Testis (tissue), 3 donors: ENCODE data around the gene FAM107B. TPM values are rescaled to one million over a fixed set of nuclear protein-coding genes. Genes with fewer than 3 reads are reported as not detected.

Experiments
- DNase-seq: peaks from one replicate; pipeline ENCODE4 v3.0.0-alpha.2; 2019
- H3K27ac ChIP-seq, 2 donors: fragments of 200-600 bp; sonication (generic); one replicate each; pipeline ENCODE4 v1.5.1; 2019
- H3K27me3 ChIP-seq: fragments of 200-600 bp; sonication (generic); one replicate; pipeline ENCODE4 v1.5.1; 2019
- H3K36me3 ChIP-seq: fragments of 200-600 bp; sonication (generic); one replicate; pipeline ENCODE4 v1.5.1; 2017; ENCODE audit warnings: low read depth; ENCODE audit errors: missing control alignments
- H3K4me1 ChIP-seq: fragments of 200-600 bp; sonication (generic); one replicate; pipeline ENCODE4 v1.5.1; 2019
- H3K4me3 ChIP-seq, 2 donors: fragments of 200-600 bp; sonication (generic); one replicate each; pipeline ENCODE4 v1.5.1; 2017 to 2019
- H3K9me3 ChIP-seq: fragments of 200-600 bp; sonication (generic); one replicate; pipeline ENCODE4 v1.5.1; 2017
- POLR2A ChIP-seq: fragments of 450-650 bp; IDR thresholded peaks from one replicate; pipeline ENCODE4 v1.6.1; 2017; ENCODE audit warnings: antibody characterized with exemption, mild to moderate bottlenecking, moderate library complexity
- WGBS, 2 donors: methylation state at CpG; one replicate each; pipeline ENCODE4 v1.1.5; 2018; 5-methylcytosine and 5-hydroxymethylcytosine counted together
- intact Hi-C: fragments of 100-400 bp; cut with DNase I; formaldehyde crosslinking; loops from one replicate; pipeline ENCODE4 v1.15.1; 2023; ENCODE audit warnings: low total_unique reads
- polyA plus RNA-seq: library from polyadenylated mRNA; stranded (reverse); fragments of 350-450 nt; fragmentation: Illumina TruSeq; extraction: RNeasy Lipid Tissue Mini Kit (QIAGEN cat#74804); gene quantifications from one replicate; pipeline ENCODE4 v1.2.3, GENCODE V29; 2014; ENCODE audit warnings: low read depth, low replicate concordance; ENCODE audit not compliant: insufficient read depth
- total RNA-seq, 2 donors: library from RNA; depleted of rRNA; stranded (reverse); fragments of >200 nt; gene quantifications; one replicate each; pipeline ENCODE4 v1.2.3, GENCODE V29; 2016
- TF ChIP-seq, protein P1 (sequence below), 3 experiments: fragments of 450-650 bp in 2 of 3; fragments of 200-600 bp in 1 of 3; sonication (generic) in 1 of 3; IDR thresholded peaks; one replicate each; pipeline ENCODE4 v1.5.1; 2016 to 2019; ENCODE audit warnings: antibody characterized with exemption in 3 of 3, mild to moderate bottlenecking in 2 of 3, moderate library complexity in 1 of 3

Gene FAM107B
- total and polyA plus RNA-seq, 3 donors from 2014 or later, result 71.7 to 89.5 (median 82.8) TPM

DNA sequence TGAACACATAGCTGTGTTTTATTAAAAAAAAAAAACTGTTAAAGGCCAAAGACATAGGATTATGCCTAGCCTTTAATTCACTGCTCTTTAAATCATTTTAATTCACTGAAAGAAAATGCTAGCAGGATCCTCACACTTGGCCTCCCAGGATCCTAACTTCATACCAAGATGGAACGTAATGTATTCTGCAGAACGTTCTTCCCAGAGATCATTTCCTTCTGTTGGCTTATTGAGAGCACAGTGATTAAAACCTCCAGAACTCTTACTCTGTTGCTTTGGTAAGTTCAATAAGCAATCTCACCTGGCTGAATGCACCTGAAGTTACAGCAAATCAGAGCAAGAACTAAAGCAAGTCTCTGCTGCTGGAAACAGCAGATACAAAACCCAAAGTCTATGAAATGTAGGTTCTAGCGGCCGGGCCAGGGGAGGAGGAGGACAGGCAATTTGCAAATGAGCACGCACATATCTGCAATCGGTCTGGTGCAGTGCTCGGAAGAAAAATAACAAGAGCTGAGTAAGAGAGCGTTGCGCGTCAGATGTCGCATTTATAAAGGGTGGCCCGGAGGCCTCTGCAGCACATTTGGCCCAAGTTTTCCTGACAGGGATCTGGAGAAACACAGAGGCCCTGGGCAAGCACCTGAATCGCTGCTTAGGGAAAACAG lies 193.9 kb downstream of the FAM107B start:
- no peak overlapping the region for H3K4me3 ChIP-seq
- intact Hi-C loops, result no loop called here
- no peak for TF ChIP-seq POLR2A
- TF ChIP-seq, protein P1, sequence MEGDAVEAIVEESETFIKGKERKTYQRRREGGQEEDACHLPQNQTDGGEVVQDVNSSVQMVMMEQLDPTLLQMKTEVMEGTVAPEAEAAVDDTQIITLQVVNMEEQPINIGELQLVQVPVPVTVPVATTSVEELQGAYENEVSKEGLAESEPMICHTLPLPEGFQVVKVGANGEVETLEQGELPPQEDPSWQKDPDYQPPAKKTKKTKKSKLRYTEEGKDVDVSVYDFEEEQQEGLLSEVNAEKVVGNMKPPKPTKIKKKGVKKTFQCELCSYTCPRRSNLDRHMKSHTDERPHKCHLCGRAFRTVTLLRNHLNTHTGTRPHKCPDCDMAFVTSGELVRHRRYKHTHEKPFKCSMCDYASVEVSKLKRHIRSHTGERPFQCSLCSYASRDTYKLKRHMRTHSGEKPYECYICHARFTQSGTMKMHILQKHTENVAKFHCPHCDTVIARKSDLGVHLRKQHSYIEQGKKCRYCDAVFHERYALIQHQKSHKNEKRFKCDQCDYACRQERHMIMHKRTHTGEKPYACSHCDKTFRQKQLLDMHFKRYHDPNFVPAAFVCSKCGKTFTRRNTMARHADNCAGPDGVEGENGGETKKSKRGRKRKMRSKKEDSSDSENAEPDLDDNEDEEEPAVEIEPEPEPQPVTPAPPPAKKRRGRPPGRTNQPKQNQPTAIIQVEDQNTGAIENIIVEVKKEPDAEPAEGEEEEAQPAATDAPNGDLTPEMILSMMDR (IDR thresholded peaks at IDR 0.05), result no peak
- no peaks in the 10 kb centered on the region for H3K36me3 ChIP-seq
- H3K4me1 ChIP-seq, result peaks cover 8% of the 10 kb centered on the region
- H3K27ac ChIP-seq, result peak overlapping the region; percentile 33 to 38
- WGBS, 2 donors, result 60 to 66% methylated on average over 13 of the region's 13 CpGs
- DNase-seq, result no peak
- no peaks in the 10 kb centered on the region for H3K27me3 ChIP-seq
- no peaks in the 10 kb centered on the region for H3K9me3 ChIP-seq

DNA sequence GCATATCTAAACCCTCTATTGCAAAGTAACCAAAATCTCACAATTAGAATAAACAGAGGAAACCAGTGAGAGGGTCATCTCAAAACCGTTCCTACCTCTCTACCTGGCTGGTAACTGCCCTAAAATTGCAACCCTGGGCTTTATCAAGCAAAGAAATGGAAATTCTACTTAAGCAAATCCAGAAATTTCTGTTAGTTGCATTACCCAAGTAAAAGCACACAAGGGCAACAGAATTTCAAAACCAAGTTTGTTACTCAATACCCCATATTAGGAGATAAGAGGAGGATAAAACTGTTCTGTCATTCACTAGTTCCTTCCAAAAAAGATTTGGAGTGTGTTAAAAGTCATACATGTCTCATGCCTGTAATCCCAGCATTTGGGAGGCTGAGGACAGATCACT lies 195.3 kb downstream of the FAM107B start:
- Histone ChIP-seq H3K4me3 (no peak overlapping the region), H3K27ac (peak overlapping the region in 1 of 2 donors; percentile 38), H3K9me3 (no peaks in the 10 kb centered on the region), H3K27me3 (no peaks in the 10 kb centered on the region), H3K36me3 (no peaks in the 10 kb centered on the region), H3K4me1 (peaks cover 8% of the 10 kb centered on the region)
- 91 to 92% methylated on average over 1 of the region's 1 CpG for WGBS, 2 donors
- intact Hi-C loops, result no loop called here
- TF ChIP-seq, protein P1 (IDR thresholded peaks at IDR 0.05), result no peak
- TF ChIP-seq POLR2A, result no peak
- no peak for DNase-seq

DNA sequence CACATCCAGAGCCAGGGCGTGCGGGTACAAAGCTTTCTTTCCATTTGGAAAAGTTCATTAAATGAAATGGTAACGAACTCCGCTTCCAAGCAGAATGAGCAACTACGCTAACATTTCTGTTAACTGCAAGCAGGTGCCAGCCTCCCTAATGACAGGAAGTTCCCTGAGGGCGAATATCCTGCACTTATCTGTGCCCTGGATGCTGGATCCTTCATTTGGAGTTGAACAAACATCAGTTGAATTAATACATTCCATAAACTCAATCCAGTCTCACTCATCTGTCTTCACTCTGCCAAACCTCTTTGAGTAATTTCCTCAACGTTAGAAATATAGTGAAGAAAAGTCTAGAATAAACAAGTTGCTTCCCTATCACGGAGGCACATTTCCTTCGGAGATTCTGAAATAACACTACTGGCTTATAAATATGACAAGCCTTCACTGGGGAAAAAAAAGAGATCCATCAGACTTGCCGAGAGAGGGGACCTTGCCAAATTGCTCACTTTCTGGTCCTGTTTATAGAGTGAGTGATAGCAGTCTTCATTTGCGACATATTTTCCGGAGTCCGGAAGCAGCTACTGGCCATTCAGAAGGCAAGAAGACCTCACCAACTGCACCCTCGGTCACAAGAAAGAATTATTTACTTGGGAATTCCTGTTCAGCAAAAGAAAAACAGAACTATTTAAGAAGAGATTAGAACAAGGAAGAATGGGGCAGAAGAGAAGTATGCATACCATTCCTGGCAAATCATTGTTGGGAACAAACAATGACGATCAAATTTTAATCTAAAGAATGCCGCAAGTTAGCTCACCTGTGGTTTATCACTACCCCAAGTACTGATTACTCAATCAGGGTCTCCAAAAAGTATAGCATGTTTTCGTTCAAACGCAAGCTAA lies 196.4 kb downstream of the FAM107B start:
- Histone ChIP-seq H3K4me1 (peaks cover 8% of the 10 kb centered on the region), H3K36me3 (no peaks in the 10 kb centered on the region), H3K4me3 (no peak overlapping the region), H3K27me3 (no peaks in the 10 kb centered on the region), H3K27ac (peak overlapping the region in 1 of 2 donors; percentile 38), H3K9me3 (no peaks in the 10 kb centered on the region)
- TF ChIP-seq POLR2A, result no peak
- TF ChIP-seq, protein P1 (IDR thresholded peaks at IDR 0.05), result no peak
- 82 to 84% methylated on average over 18 of the region's 18 CpGs for whole genome bisulfite sequencing, 2 donors
- intact Hi-C loops, result no loop called here
- DNase-seq, result no peak

DNA sequence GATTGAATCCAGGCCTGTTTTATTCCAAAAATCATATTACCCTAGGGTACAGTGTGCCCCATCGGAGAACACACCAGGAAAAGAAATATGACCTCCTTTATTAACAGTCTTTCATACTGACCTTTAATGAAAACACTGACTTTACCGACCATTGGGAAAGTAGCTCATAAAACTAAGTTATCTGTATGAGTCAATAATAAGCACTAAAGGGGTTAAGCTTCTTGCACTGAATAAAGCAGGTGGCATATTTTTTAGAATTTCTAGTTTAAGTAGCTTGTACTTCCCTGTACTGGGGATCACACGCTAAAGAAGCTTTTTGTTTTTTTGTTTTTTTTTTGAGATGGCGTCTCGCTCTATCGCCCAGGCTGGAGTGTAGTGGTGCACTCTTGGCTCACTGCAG lies 199.8 kb downstream of the FAM107B start:
- WGBS, 2 donors, result 88 to 95% methylated on average over 6 of the region's 6 CpGs
- TF ChIP-seq, protein P1 (IDR thresholded peaks at IDR 0.05), result no peak
- TF ChIP-seq POLR2A, result no peak
- no peaks in the 10 kb centered on the region for H3K9me3 ChIP-seq
- intact Hi-C loops, result no loop called here
- no peaks in the 10 kb centered on the region for H3K36me3 ChIP-seq
- no peak overlapping the region for H3K4me3 ChIP-seq
- no peak overlapping the region for H3K27ac ChIP-seq
- no peak for DNase-seq
- H3K27me3 ChIP-seq, result no peaks in the 10 kb centered on the region
- no peaks in the 10 kb centered on the region for H3K4me1 ChIP-seq
